CD4-positive, alpha-beta T cell treated with Interferon gamma for 1 hour (primary cell): ENCODE results near the gene NAALADL2.
"Not testable (repeated sequence)": the region's sequence is repeated elsewhere in the genome, so short reads cannot be mapped to it uniquely, and the experiment has no call there.

ENCODE experiments used
- DNase-seq: peaks from one replicate; pipeline ENCODE4 v3.0.0-alpha.2; 2020

Gene NAALADL2

DNA sequence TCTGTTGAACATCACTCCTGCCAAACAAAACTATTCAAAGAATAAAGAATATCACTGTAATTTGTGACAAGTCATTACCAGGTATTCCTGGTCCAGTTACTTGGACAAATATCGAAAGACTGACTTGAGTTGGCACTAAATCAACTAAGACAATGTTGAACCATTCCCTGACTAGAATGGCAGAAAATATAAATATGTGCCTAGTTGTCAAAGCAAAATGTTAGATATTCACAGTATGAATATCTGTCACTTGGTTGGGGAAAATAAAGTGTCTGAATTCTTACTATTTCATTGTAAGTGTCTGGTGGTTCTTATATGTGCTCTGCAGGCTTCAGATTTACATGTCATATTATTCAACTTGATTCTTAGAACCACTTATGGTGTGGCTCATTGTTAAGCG lies 470.2 kb downstream of the NAALADL2 start:
- no peak for DNase-seq

DNA sequence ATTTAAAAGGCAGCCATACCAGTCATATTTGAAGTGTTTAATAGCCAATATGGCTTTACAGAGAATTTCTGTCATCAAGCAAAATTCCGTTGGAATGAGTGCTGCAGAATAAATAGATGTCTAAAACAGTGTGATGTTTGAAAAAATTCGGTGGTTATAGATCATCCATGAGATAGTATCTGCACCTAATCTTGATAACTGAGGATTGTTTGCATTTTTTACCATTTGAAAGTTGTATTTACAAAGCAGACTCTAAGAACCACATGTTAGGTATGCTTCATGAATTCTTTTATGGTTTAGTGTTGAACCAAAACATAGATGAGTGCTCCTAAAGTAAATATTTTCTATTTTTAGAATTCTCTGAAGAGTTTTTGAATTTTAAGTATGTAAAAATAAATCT lies 476.1 kb downstream of the NAALADL2 start:
- DNase-seq, result no peak

DNA sequence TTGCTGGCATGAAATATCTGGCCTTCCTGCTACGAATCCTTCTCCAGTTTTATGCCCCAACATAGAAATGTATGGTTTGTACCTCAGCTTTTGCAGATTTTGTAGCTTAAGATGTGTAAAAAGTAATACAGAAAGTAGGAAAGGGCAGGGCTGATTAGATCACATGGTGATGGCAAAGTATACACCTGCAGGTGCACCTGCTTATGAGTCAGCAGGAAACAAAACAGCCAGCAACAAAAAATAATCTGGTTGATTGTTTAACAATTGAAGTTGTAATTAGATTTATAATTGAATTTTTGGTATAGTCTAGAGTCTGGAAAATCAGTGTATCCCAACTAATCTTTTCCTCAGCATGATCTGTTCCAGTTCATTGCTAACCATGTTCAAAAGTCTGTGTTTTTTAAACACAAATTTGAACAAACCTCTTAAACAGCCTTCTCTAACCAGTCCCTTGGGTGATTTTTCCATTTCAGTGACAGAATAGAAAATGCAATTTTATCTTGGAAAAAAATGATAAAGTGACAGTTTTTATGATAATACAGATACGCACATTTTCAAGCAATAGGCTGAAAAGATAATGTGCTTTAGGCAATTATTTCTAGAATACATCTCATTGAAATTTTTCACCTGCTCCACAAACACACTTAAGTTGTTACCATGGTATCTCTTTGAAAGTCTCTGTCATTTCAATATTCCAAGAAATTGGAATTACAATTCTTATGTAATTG lies 477.4 kb downstream of the NAALADL2 start:
- no peak for DNase-seq

GRCh38 chr3:175337631-175338030 lies 478.5 kb downstream of the NAALADL2 start:
- no peak for DNase-seq

DNA sequence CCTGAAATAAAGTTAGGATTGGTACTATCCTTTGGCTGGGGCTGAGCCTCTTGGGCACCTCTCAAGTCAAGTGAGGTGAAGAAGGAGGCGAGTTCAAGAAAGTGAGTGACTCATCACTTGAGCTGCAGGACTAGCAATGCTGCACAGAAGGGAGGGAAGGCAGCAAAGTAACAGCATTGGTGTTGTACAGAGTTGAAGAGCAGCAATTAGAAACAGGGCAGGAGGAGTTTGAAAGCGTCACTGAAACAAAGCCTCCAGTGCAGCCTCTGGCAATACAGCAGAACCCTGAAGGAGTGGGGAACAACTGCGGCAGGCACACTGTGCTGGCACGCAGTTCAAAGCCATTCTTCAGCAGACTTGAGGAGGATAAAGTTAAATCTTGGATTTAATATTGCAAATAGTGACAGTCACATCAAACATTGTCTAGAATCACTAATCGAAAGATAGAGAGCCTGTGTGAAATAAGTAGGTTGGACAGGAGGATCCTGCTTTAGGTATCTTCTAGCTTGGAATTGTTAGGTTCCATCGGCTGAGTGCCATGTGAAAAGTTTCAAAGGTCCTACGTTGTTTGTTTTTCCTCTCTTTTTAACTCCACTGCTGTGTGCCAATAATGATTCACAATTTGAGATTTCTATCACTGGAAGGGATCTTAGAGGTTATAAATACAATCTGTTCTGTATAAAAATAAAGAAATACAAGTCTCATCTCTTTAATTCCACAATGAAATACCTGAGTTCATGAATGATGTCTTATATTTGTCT lies 479.8 kb downstream of the NAALADL2 start:
- DNase-seq, result no peak

- no peak for DNase-seq
These were observed 481.3 kb downstream of the NAALADL2 start for GRCh38 chr3:175340338-175341015.

DNA sequence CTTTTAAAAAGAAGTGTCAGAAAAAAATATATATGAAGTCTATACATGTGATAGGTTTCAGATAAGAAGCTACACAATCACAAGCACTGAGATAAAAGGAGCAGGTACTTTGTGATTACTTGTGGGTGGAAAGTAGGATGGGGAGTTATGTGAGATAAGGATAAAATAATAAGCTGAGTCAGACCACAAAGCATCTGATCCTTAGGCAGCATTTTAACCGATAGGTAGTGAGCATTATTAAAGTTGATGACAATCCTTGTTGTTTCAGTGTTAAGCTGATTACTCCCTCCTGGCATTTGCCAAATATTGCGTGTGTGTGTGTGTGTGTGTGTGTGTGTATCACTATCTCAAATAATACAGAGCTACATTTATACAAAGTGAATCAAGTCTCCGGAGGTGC lies 483.1 kb downstream of the NAALADL2 start:
- DNase-seq, result no peak

DNA sequence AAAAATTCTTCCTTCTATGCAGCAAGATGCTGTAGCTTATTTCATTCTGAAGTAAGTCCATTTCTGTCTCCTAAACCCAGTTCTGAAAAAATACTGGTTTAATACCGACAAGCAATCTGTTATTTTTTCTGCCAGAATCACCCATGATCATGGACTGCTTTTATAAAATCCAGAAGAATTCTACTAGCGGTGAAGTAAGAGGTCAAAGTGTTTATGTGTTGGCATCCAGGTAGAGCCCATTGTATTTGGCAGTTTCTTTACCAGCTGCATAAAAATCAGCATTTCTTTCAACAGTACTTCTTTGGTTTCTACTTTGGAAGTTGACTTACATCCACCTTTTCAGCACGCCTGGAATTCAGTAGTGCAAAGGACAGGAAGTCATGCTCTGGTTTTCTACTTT lies 484.8 kb downstream of the NAALADL2 start:
- DNase-seq, result no peak

DNA sequence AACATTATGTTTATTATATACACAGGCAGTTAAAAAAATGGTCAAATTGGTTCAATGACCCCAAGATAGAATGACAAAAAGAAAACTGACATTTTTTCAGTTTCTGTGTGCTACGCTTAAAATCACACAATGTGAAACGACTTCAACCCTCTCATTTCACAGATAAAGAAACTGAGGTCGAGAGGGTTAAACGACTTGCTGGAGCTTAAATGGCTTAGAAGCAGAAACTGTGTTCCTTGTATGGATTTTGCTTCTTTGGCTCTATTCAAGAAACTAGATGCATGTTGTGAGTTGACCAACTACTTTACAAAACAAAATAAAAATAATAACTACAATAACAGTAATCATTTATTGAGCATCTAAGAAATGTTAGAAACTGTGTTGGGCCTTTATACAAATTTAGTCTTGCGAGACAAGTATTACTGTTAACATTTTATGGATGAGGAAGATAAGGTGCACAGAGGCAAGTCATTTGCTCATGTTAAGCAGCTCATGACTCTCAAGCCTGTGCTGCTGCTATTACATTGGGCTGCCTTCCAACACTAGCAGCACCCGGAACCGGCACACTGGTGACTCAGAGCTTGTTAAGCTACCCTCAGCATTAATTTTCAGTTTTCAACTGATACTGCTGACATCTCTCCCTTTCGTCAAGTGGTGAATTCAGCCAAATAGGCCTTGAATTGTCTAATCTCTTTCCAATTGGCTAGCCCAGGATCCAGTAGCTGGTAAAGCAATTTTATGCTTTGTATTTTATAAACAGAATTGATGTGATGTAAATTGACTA lies 487.6 kb downstream of the NAALADL2 start:
- DNase-seq, result no peak

DNA sequence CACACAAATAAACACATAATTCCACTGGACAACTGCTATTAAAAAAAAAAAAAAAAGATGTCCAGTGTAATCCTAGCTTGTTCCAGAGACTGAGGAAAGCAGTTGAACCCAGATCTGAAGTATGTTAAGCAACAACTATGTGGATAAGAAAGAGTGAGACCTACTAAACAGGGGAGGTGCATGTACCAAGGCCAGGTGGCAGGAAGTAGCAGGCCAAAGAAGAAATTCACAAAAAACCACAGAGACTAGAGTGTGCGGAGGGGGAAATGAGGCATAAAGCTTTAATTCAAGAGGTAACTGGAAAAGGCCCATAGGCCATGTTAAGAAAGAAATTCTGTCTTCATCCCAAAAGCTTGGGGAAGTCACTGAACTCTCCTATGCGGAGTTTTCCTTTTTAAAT lies 490.0 kb downstream of the NAALADL2 start:
- no peak for DNase-seq

GRCh38 chr3:175355801-175356335 lies 496.7 kb downstream of the NAALADL2 start:
- no peak for DNase-seq

DNA sequence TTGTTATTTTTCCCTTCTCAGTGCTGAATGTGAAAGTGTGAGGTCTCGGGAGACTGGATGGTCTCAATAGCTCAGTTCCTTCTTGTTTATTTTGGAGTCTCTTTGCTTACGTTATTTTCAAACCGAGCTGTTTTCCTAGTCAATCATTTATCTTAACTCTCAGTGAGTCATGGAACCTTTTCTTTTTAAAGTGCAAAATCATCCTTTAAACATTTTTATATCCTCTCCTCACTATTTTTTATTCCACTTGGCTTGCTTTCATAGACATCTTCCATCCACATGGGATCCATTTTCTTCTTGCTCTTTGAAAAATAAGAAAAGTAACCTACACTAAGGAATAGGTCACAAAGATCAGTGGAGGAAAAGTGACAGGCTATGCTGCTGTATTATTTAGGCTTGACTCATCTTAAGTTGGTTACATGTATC lies 497.8 kb downstream of the NAALADL2 start:
- no peak for DNase-seq

- no peak for DNase-seq
These were observed 498.6 kb downstream of the NAALADL2 start for GRCh38 chr3:175357758-175358157.

DNA sequence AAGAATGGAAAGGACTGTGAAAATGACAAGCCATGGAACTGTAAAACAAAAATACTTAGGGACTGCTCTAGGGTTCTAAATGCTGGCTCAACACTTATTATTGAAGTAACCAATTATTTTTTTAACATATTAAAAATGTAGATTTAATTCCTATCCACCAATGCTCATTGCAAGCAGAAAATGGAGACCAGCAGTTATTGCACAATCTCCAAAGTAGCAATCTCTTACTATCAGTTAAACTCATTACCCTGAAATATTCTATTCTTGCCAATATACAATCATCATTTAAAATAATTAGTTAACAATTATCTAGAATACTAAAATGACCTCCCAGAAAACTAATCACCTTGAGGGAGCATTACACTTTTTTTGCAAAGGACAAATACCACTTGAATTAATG lies 499.8 kb downstream of the NAALADL2 start:
- DNase-seq, result no peak

DNA sequence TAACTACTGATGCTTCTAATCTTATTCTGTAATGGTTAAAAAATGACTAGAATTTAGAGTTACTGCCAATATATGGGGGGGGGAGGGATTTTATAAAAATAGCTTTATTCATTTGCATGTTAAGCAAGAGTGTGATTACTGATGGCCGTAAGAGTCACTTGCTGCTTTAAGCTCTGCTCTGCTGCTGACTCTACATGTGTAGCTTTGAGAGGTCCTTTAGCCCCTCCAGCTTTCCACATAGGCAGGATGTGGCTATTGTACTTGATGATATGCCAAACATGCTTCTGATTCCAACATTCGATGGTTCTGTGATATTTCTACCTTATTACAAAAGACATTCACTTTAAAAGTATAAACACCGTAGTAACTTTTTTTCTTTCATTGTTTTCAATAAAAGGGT lies 511.3 kb downstream of the NAALADL2 start:
- not testable (repeated sequence) for DNase-seq

GRCh38 chr3:175371187-175371586 lies 512.1 kb downstream of the NAALADL2 start:
- DNase-seq, result not testable (repeated sequence)

DNA sequence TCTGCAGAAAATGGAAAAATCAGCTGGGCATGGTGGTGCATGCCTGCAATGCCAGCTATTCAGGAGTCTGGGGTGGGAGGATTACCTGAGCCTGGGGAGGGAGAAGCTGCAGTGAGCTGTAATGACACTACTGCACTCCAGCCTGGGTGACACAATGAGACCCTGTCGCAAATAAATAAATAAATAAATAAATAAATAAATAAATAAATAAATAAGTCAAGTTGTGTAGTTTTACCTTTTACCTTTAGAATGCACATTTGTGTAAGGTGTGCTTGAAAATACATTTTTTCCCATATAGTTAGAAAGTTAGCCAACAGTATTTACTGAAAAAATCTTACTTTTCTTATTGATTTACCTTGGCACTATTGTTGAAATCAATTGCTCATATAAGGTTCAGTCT lies 515.6 kb downstream of the NAALADL2 start:
- DNase-seq, result no peak

GRCh38 chr3:175378348-175378747 lies 519.2 kb downstream of the NAALADL2 start:
- no peak for DNase-seq

DNA sequence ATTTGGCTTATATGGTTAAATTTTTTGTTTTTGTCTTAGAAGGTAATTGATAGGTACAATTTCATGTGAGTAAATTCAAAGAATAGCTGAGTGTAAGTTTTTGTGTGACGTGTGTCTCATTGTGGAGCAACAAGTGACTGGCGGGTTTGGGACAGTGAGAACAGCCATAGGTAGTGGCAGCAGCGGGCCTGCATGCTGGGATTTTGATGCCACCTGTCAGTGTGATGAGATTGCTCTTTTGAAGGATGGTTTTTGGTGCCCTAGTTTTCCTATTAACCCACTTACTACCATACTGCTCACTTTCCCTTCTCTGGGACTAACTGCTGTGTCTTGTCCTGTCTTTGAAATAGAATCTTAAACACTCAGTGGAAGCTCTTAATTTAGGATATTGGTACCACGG lies 522.6 kb downstream of the NAALADL2 start:
- no peak for DNase-seq

DNA sequence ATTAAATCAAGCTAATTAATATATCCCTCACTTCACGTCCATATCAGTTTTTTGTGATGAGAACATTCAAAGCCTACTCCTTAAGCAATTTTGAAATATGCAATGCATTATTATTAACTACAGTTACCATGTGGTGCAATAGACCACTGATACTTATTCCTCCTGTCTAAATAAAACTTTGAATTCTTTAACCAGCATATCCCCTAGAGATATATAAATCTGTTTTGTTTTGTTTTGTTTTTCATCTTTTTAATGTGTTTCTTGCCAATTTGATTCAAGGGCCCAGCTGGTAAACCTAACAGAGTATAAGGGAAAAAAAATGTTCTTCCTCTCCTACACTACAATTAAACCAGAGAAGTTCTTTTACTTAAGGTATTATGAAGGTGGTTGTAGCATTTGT lies 524.2 kb downstream of the NAALADL2 start:
- DNase-seq, result no peak

DNA sequence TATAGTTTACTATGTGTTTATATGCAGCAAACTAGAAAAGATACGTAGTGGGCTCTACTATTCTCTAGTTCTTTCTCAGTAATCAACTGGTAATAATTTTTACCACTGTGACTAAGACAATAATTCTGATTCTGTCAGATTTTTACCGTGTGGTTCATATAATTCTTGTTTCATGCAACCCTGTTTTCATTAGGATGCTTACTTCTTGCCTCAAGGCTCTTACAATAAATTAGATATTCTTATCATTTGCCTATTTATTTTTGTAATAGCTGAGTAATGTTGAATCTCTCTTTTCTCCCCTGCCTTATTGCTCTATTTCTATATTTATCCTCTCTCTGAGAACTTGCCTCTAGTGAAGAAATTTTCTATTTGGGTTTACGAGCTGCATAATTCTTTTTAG lies 524.7 kb downstream of the NAALADL2 start:
- no peak for DNase-seq

- no peak for DNase-seq
These were observed 525.4 kb downstream of the NAALADL2 start for GRCh38 chr3:175384569-175384968.

- DNase-seq, result no peak
These were observed 527.5 kb downstream of the NAALADL2 start for GRCh38 chr3:175386630-175387029.
